GM19035 (cell line): ENCODE data around the gene BTF3L4.

Experiments used
- ATAC-seq: cut with Tn5 transposase; IDR thresholded peaks from one replicate; pipeline ENCODE4 v1.9.1; 2021; ENCODE audit not compliant: unreplicated experiment

Gene BTF3L4

GRCh38 chr1:52122384-52122783 lies 66.3 kb downstream of the BTF3L4 start:
- no peak for ATAC-seq

DNA sequence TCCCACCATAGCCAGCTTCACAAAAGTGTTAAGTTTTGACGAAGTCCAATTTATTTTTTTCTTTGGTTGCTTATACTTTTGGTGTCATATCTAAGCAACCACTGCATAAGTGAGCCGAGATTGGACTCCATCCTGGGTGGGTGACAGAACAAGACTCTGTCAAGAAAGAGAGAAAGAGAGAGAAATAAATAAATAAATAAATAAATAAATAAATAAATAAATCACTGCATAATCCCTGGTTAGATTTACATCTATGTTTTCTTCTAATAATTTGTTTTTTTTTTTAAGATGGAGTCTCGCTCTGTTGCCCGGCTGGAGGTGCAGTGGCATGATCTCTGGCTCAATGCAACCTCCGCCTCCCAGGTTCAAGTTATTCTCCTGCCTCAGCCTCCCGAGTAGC lies 67.5 kb downstream of the BTF3L4 start:
- no peak for ATAC-seq

DNA sequence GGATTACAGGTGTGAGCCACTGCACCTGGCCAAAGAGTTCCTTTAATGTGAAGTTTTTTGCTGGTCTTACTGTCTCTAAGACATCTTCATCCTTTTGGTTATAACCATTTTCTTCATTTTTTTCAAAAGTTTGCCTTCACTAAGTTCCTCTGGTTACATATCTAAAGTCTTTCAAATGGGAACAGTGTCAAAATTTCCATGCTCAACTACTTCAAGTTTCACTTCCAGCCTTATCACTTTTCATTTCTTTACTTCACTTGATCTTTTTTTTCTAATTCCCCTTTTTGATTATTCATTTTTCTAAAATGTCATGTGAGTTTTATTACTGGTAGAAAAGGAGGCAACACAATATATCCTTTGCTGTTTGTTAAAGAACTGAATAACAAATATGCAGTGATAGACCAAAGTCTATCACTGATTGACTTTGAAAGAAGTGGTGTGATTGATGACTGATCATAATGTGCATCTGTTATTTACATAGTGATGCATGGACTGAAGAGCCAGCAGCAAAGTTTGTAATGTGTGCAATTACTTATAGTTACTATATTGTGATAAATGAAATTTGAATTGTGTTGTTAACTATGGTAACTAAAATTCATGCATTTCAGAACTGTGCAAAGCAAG lies 69.8 kb downstream of the BTF3L4 start:
- no peak for ATAC-seq

GRCh38 chr1:52127181-52128180 lies 71.4 kb downstream of the BTF3L4 start:
- ATAC-seq: no peak

- ATAC-seq: peak; percentile 51
Measured at GRCh38 chr1:52139817-52140540, 83.9 kb downstream of the BTF3L4 start.
